Measurements from ENCODE around the gene ZNF10.

GRCh38 chr12:133081159-133081780, 49.2 kb upstream of the ZNF10 start:
- TF ChIP-seq CTCF (optimal IDR thresholded peaks at IDR 0.05 in 1 of 3, IDR thresholded peaks at IDR 0.05 in 1 of 3, conservative IDR thresholded peaks at IDR 0.05 in 1 of 3; ENCODE audit: extremely low read depth in 1 of 3, insufficient read depth in 2 of 3, low read length in 3 of 3), result no peak
- TF ChIP-seq EZH2 (IDR thresholded peaks at IDR 0.05; ENCODE audit: low read length), result no peak
